Motor neuron (in vitro differentiated cells): Measurements from ENCODE around the gene DEGS2. TPM values are rescaled to one million over a fixed set of nuclear protein-coding genes. Genes with fewer than 3 reads are reported as not detected.

Experiments used
- ATAC-seq, 8 experiments: fragments of 200-7000 bp; cut with Tn5 transposase; replicated peaks in 6 of 8; 2 replicates each; pipeline ENCODE4 v1.8.0; 2021; ENCODE audit warnings: mild to moderate bottlenecking in 8 of 8, moderate library complexity in 8 of 8
- H3K27ac ChIP-seq, 2 donors: fragments of 250-450 bp; sonication (Bioruptor Pico); 2 replicates each; pipeline ENCODE4 v1.9.0; 2021; ENCODE audit warnings: antibody characterized with exemption in 2 of 2, mild to moderate bottlenecking in 2 of 2, moderate library complexity in 1 of 2
- H3K4me1 ChIP-seq, 2 donors: fragments of 250-450 bp; sonication (Bioruptor Pico); replicated peaks in 1 of 2; 2 replicates each; pipeline ENCODE4 v1.6.1; 2021; ENCODE audit warnings: antibody characterized with exemption in 2 of 2, mild to moderate bottlenecking in 2 of 2, moderate library complexity in 1 of 2
- H3K4me3 ChIP-seq, 5 donors: fragments of 250-450 bp; sonication (Bioruptor Pico); 2 replicates each; pipeline ENCODE4 v1.9.0; 2021; ENCODE audit warnings: antibody characterized with exemption in 5 of 5, mild to moderate bottlenecking in 5 of 5, moderate library complexity in 4 of 5
- WGBS, 10 experiments: fragments of 450-650 bp; shearing (Covaris generic); methylation state at CpG; one replicate each; pipeline ENCODE4 v1.0.0; 2022; 5-methylcytosine and 5-hydroxymethylcytosine counted together
- in situ Hi-C, 9 experiments: fragments of 400-800 bp; cut with MboI; loops; one replicate each; pipeline ENCODE4 v1.15.0; 2021; ENCODE audit warnings: low sequenced_read_pairs in 9 of 9, low pct_unique_long_range_greater_than_20kb in 2 of 9; ENCODE audit not compliant: unreplicated experiment in 9 of 9
- total RNA-seq, 8 experiments: library from RNA; unstranded; fragments of 300-600 nt; gene quantifications; 2 replicates each; pipeline versions ENCODE4 v1.2.3 to v1.2.4, GENCODE V29; 2022

Gene DEGS2
- total RNA-seq, 8 experiments from 2014 or later, result 0.25 to 1.3 (median 0.65) TPM

- 88 to 97% (median 93%) methylated on average over 3 to 14 of the region's 14 CpGs; no CpG with 5 or more reads in 1 of the 10 experiments for WGBS, 10 experiments
- Histone ChIP-seq H3K4me1 (no peaks in the 10 kb centered on the region), H3K27ac (no peak overlapping the region), H3K4me3 (no peak overlapping the region)
- in situ Hi-C loops, result loop anchor here in 3 of 9 experiments (10.0 to 25.0 kb wide), 2 partner anchors 113 to 115 kb away; no protein-coding TSS in a partner anchor
- ATAC-seq, result no peak
Measured at GRCh38 chr14:100100032-100100703, 59.3 kb downstream of the DEGS2 start.

- no peak overlapping the region for H3K4me3 ChIP-seq
- in situ Hi-C loops, result no loop called here
- ATAC-seq, result no peak
- WGBS, 10 experiments, result 88 to 100% (median 98%) methylated on average over 1 to 7 of the region's 8 CpGs; no CpG with 5 or more reads in 1 of the 10 experiments
- H3K27ac ChIP-seq, result no peak overlapping the region
- no peaks in the 10 kb centered on the region for H3K4me1 ChIP-seq
Measured at GRCh38 chr14:100098171-100098570, 61.3 kb downstream of the DEGS2 start.

GRCh38 chr14:100096656-100097055 is 62.8 kb downstream of the DEGS2 start:
- 0 to 100% (median 92%) methylated on average over 1 to 3 of the region's 3 CpGs for WGBS, 10 experiments
- Histone ChIP-seq H3K27ac (no peak overlapping the region), H3K4me1 (no peaks in the 10 kb centered on the region), H3K4me3 (no peak overlapping the region)
- ATAC-seq, result peak in 2 of 8 experiments; percentile 57 to 93
- in situ Hi-C loops, result no loop called here

Other genes starting within 250 kb of the DEGS2 start
- gene EVL, start 94.2 kb downstream of the DEGS2 start, total RNA-seq, result 100 to 1,000 TPM in 4 of 8 experiments, 10 to 100 TPM in 3, 1 to 10 TPM in 1; 9.5 to 178 (median 119) TPM
- 10 to 100 TPM; 23.4 to 58.3 (median 30.4) TPM for gene YY1, start 79.5 kb upstream of the DEGS2 start, total RNA-seq
- 10 to 100 TPM in 7 of 8 experiments, 1 to 10 TPM in 1; 7.7 to 56.7 (median 42.8) TPM for gene SLC25A29, start 146.8 kb upstream of the DEGS2 start, total RNA-seq
- under 1 TPM in 6 of 8 experiments, not detected in 2; 0.05 to 0.52 (median 0.33) TPM for gene SLC25A47, start 163.7 kb upstream of the DEGS2 start, total RNA-seq
- gene WDR25, start 216.8 kb upstream of the DEGS2 start, total RNA-seq, result 10 to 100 TPM; 11.0 to 31.1 (median 16.9) TPM